Mesenchymal stem cell (in vitro differentiated cells and primary cell): ENCODE results near the gene CCDC9B.
A peak's percentile ranks its signal among the peaks of the same experiment; 100 is the strongest.

Experiments
- DNase-seq: peaks from one replicate; pipeline ENCODE4 v3.0.0-alpha.2; 2013
- H2AFZ ChIP-seq: one replicate; pipeline ENCODE4 v1.6.1; 2013; ENCODE audit warnings: low read depth, mild to moderate bottlenecking, control low read depth, inconsistent platforms, low read length, moderate library complexity
- H2AK5ac ChIP-seq: 2 replicates; pipeline ENCODE4 v1.6.1; 2013; ENCODE audit warnings: low read length, moderate library complexity, mild to moderate bottlenecking, inconsistent platforms; ENCODE audit not compliant: severe bottlenecking
- H2BK120ac ChIP-seq: one replicate; pipeline ENCODE4 v1.6.1; 2013; ENCODE audit warnings: low read depth, mild to moderate bottlenecking, inconsistent platforms, low read length, moderate library complexity
- H2BK12ac ChIP-seq, 2 experiments: one replicate each; pipeline ENCODE4 v1.6.1; 2013; ENCODE audit warnings: inconsistent platforms in 2 of 2, low read length in 2 of 2, mild to moderate bottlenecking in 2 of 2, moderate library complexity in 2 of 2, control low read depth in 1 of 2
- H2BK15ac ChIP-seq: one replicate; pipeline ENCODE4 v1.6.1; 2013; ENCODE audit warnings: mild to moderate bottlenecking, low read depth, inconsistent platforms; ENCODE audit not compliant: poor library complexity, severe bottlenecking
- H2BK5ac ChIP-seq: 2 replicates; pipeline ENCODE4 v1.6.1; 2013; ENCODE audit warnings: low read depth, mild to moderate bottlenecking, low read length, control low read depth, inconsistent platforms; ENCODE audit not compliant: poor library complexity, severe bottlenecking
- H3K14ac ChIP-seq, 2 experiments: one replicate each; pipeline ENCODE4 v1.6.1; 2013; ENCODE audit warnings: inconsistent platforms in 2 of 2, low read length in 2 of 2, control low read depth in 1 of 2, mild to moderate bottlenecking in 1 of 2, moderate library complexity in 1 of 2
- H3K18ac ChIP-seq, 2 experiments: one replicate each; pipeline ENCODE4 v1.6.1; 2013; ENCODE audit warnings: inconsistent platforms in 2 of 2, low read length in 2 of 2, control low read depth in 1 of 2, low read depth in 1 of 2, mild to moderate bottlenecking in 1 of 2
- H3K23ac ChIP-seq, 2 experiments: one replicate each; pipeline ENCODE4 v1.6.1; 2013; ENCODE audit warnings: inconsistent platforms in 2 of 2, low read length in 2 of 2, mild to moderate bottlenecking in 2 of 2, moderate library complexity in 2 of 2, control low read depth in 1 of 2
- H3K27ac ChIP-seq: 2 replicates; pipeline ENCODE4 v1.5.1; 2013; ENCODE audit warnings: mild to moderate bottlenecking, moderate library complexity, low read length, control low read depth, inconsistent platforms; ENCODE audit not compliant: poor library complexity, severe bottlenecking
- H3K27me3 ChIP-seq, 2 experiments: 2 replicates each; pipeline versions ENCODE4 v1.6.1 to v1.7.0; 2013; ENCODE audit warnings: low read length in 2 of 2, mild to moderate bottlenecking in 2 of 2, moderate library complexity in 2 of 2, control low read depth in 1 of 2, inconsistent platforms in 1 of 2; ENCODE audit not compliant: control insufficient read depth in 1 of 2, insufficient read depth in 1 of 2
- H3K36me3 ChIP-seq, 2 experiments: 2 replicates each; pipeline versions ENCODE4 v1.6.1 to v1.7.0; 2013; ENCODE audit warnings: low read length in 2 of 2, control low read depth in 1 of 2, inconsistent platforms in 1 of 2, low read depth in 1 of 2, mild to moderate bottlenecking in 1 of 2; ENCODE audit not compliant: insufficient read depth in 2 of 2, control insufficient read depth in 1 of 2
- H3K4ac ChIP-seq, 2 experiments: one replicate each; pipeline ENCODE4 v1.6.1; 2013; ENCODE audit warnings: inconsistent platforms in 2 of 2, low read length in 2 of 2, mild to moderate bottlenecking in 2 of 2, moderate library complexity in 2 of 2, control low read depth in 1 of 2, low read depth in 1 of 2
- H3K4me1 ChIP-seq: 2 replicates; pipeline ENCODE4 v1.6.1; 2013; ENCODE audit warnings: low read depth, low read length, control low read depth; ENCODE audit not compliant: control insufficient read depth, insufficient read depth
- H3K4me2 ChIP-seq: 2 replicates; pipeline ENCODE4 v1.6.1; 2013; ENCODE audit warnings: low read length, mild to moderate bottlenecking, inconsistent platforms; ENCODE audit not compliant: poor library complexity, severe bottlenecking
- H3K4me3 ChIP-seq, 2 experiments: 2 replicates each; pipeline versions ENCODE4 v1.5.1 to v1.7.0; 2013; ENCODE audit warnings: low read length in 2 of 2, mild to moderate bottlenecking in 2 of 2, control low read depth in 1 of 2, low read depth in 1 of 2; ENCODE audit not compliant: insufficient read depth in 1 of 2
- H3K79me1 ChIP-seq: replicated peaks from 2 replicates; pipeline ENCODE4 v1.6.1; 2013; ENCODE audit warnings: mild to moderate bottlenecking, control low read depth, low read length, inconsistent platforms; ENCODE audit not compliant: poor library complexity, severe bottlenecking
- H3K9ac ChIP-seq: 2 replicates; pipeline ENCODE4 v1.7.0; 2013; ENCODE audit warnings: mild to moderate bottlenecking, low read length, moderate library complexity
- H3K9me3 ChIP-seq: 2 replicates; pipeline ENCODE4 v1.7.0; 2013; ENCODE audit warnings: mild to moderate bottlenecking, low read length; ENCODE audit not compliant: control insufficient read depth
- H4K8ac ChIP-seq: one replicate; pipeline ENCODE4 v1.6.1; 2013; ENCODE audit warnings: inconsistent platforms, mild to moderate bottlenecking, low read length, moderate library complexity
- H4K91ac ChIP-seq: one replicate; pipeline ENCODE4 v1.6.1; 2013; ENCODE audit warnings: mild to moderate bottlenecking, low read length, inconsistent platforms
- WGBS: methylation state at CpG from one replicate; pipeline ENCODE4 v1.1.7; 2013; ENCODE audit warnings: mixed read lengths; 5-methylcytosine and 5-hydroxymethylcytosine counted together

Gene CCDC9B

DNA sequence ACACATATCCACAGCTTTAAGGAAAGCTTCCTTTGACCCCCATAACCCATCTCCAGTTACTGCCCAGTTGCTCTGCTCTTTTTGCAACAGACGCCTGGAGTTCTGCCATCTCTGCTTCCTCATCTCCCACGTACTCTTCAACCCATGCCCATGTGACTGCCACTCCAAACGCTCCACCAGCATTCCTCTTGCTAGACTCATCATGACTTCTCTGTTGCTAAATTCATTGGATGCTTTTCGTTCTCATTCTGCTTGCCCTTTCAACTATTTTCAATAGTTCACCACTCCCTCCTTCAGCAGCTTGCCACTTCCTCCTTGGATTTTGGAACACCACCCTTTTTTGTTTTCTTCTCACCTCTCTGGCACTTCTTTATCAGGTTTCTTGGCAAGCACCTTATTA lies 39.1 kb upstream of the CCDC9B start:
- H3K4me2 ChIP-seq = peak overlapping the region; percentile 34
- H3K27ac ChIP-seq = peak overlapping the region; percentile 73
- no peak overlapping the region for H2BK120ac ChIP-seq
- peak; percentile 93 for DNase-seq
- no peak overlapping the region for H2AFZ ChIP-seq
- no peak overlapping the region for H2BK15ac ChIP-seq
- WGBS = 12% methylated on average over 4 of the region's 4 CpGs
- no peak overlapping the region for H3K14ac ChIP-seq
- H2BK12ac ChIP-seq = no peak overlapping the region
- H3K9ac ChIP-seq = peak overlapping the region; percentile 40
- H3K27me3 ChIP-seq = no peaks in the 10 kb centered on the region
- H3K4me3 ChIP-seq = no peak overlapping the region
- H3K4ac ChIP-seq = no peak overlapping the region
- H4K8ac ChIP-seq = no peak overlapping the region
- no peak overlapping the region for H2BK5ac ChIP-seq
- no peaks in the 10 kb centered on the region for H3K9me3 ChIP-seq
- H4K91ac ChIP-seq = no peak overlapping the region
- H3K18ac ChIP-seq = peak overlapping the region in 1 of 2 experiments; percentile 34
- peaks cover 7% of the 10 kb centered on the region for H3K79me1 ChIP-seq
- H3K23ac ChIP-seq = no peak overlapping the region
- H2AK5ac ChIP-seq = no peak overlapping the region
- peaks cover 7% of the 10 kb centered on the region for H3K4me1 ChIP-seq
- H3K36me3 ChIP-seq = no peaks in the 10 kb centered on the region

DNA sequence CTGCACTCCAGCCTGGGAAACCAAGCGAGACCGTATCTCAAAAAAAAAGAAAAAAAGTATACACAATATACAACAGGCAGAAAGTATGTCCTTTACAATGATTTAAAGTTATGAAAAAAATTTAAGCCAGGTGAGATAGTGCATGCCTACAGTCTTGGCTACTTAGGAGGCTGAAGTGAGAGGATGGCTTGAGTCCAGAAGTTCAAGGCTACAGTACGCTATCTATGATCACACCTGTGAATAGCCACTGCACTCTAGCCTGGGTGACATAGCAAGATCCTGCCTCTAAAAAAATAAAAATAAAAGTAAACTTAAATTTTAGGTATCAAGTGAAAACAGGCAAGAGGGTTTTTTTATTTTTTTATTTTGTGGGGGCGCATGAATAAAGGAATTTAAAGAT lies 38.6 kb upstream of the CCDC9B start:
- Histone ChIP-seq H3K4ac (no peak overlapping the region), H2AK5ac (no peak overlapping the region), H3K9me3 (no peaks in the 10 kb centered on the region), H3K9ac (peak overlapping the region; percentile 7), H3K27me3 (no peaks in the 10 kb centered on the region), H2BK120ac (no peak overlapping the region), H2BK5ac (no peak overlapping the region), H4K91ac (no peak overlapping the region), H3K23ac (no peak overlapping the region), H3K27ac (no peak overlapping the region), H3K14ac (no peak overlapping the region), H2BK15ac (no peak overlapping the region), H2BK12ac (no peak overlapping the region), H3K4me2 (no peak overlapping the region), H4K8ac (no peak overlapping the region), H3K4me1 (peaks cover 7% of the 10 kb centered on the region), H2AFZ (no peak overlapping the region), H3K18ac (no peak overlapping the region), H3K4me3 (no peak overlapping the region), H3K79me1 (peaks cover 7% of the 10 kb centered on the region), H3K36me3 (no peaks in the 10 kb centered on the region)
- 88% methylated on average over 1 of the region's 4 CpGs for WGBS
- DNase-seq = no peak

- Histone ChIP-seq H3K9ac (no peak overlapping the region), H3K4me3 (no peak overlapping the region), H3K4ac (no peak overlapping the region), H3K14ac (no peak overlapping the region), H2BK120ac (no peak overlapping the region), H2BK15ac (no peak overlapping the region), H4K91ac (no peak overlapping the region), H3K27me3 (no peaks in the 10 kb centered on the region), H3K9me3 (no peaks in the 10 kb centered on the region), H3K27ac (no peak overlapping the region), H2BK5ac (no peak overlapping the region), H2AK5ac (no peak overlapping the region), H3K4me1 (peaks cover 3% of the 10 kb centered on the region), H2AFZ (no peak overlapping the region), H3K18ac (no peak overlapping the region), H2BK12ac (no peak overlapping the region), H3K4me2 (peak overlapping the region; percentile 33), H3K79me1 (no peaks in the 10 kb centered on the region), H3K23ac (no peak overlapping the region), H4K8ac (peak overlapping the region; percentile 24), H3K36me3 (no peaks in the 10 kb centered on the region)
- 58% methylated on average over 3 of the region's 3 CpGs for WGBS
- no peak for DNase-seq
Observed at GRCh38 chr15:40377606-40378005, 36.9 kb upstream of the CCDC9B start.

GRCh38 chr15:40372981-40373380 lies 32.2 kb upstream of the CCDC9B start:
- no peak overlapping the region for H3K27ac ChIP-seq
- H3K4ac ChIP-seq = no peak overlapping the region
- no peaks in the 10 kb centered on the region for H3K79me1 ChIP-seq
- no peaks in the 10 kb centered on the region for H3K9me3 ChIP-seq
- no peak overlapping the region for H2BK12ac ChIP-seq
- H2BK120ac ChIP-seq = no peak overlapping the region
- no peak overlapping the region for H3K4me2 ChIP-seq
- no peak overlapping the region for H4K8ac ChIP-seq
- H2BK15ac ChIP-seq = no peak overlapping the region
- H3K27me3 ChIP-seq = peaks cover 0 to 18% of the 10 kb centered on the region in 2 experiments
- H2BK5ac ChIP-seq = no peak overlapping the region
- no peak overlapping the region for H2AFZ ChIP-seq
- H3K9ac ChIP-seq = no peak overlapping the region
- H3K18ac ChIP-seq = no peak overlapping the region
- H3K14ac ChIP-seq = no peak overlapping the region
- no peak overlapping the region for H2AK5ac ChIP-seq
- WGBS = 3% methylated on average over 2 of the region's 2 CpGs
- DNase-seq = peak; percentile 47
- peaks cover 4% of the 10 kb centered on the region for H3K4me1 ChIP-seq
- no peak overlapping the region for H3K4me3 ChIP-seq
- no peaks in the 10 kb centered on the region for H3K36me3 ChIP-seq
- no peak overlapping the region for H4K91ac ChIP-seq
- no peak overlapping the region for H3K23ac ChIP-seq
